ENCODE measurements around the gene RTN1. TPM values are rescaled to one million over a fixed set of nuclear protein-coding genes. Genes with fewer than 3 reads are reported as not detected.

RTN1 gene
- total RNA-seq, 2 donors from 2014 or later, result 8.6 to 11.2 TPM

GRCh38 chr14:59695198-59695597 lies 175.4 kb downstream of the RTN1 start:
- Histone ChIP-seq H3K9me3 (no peaks in the 10 kb centered on the region), H3K27ac (no peak overlapping the region), H3K36me3 (replicated peaks in 1 of 2; ENCODE audit: insufficient read depth in 1 of 2, low read depth in 2 of 2) (no peaks in the 10 kb centered on the region), H3K4me1 (no peaks in the 10 kb centered on the region), H3K4me3 (no peak overlapping the region), H3K27me3 (no peaks in the 10 kb centered on the region)
- intact Hi-C loops (cut with DNase I), result no loop called here
- no peak for TF ChIP-seq POLR2A (IDR thresholded peaks at IDR 0.05)
- no peak for TF ChIP-seq CTCF (IDR thresholded peaks at IDR 0.05)
- ATAC-seq (no peak), DNase-seq (peak in 3 of 4 donors; percentile 7 to 25 (median 15))
- WGBS, 2 donors, result 26 to 33% methylated on average over 5 of the region's 5 CpGs

GRCh38 chr14:59691266-59691665 lies 179.3 kb downstream of the RTN1 start:
- H3K4me3 ChIP-seq, result no peak overlapping the region
- H3K36me3 ChIP-seq (replicated peaks in 1 of 2; ENCODE audit: insufficient read depth in 1 of 2, low read depth in 2 of 2), result no peaks in the 10 kb centered on the region
- DNase-seq, result no peak
- no peaks in the 10 kb centered on the region for H3K4me1 ChIP-seq
- no peaks in the 10 kb centered on the region for H3K27me3 ChIP-seq
- intact Hi-C loops (cut with DNase I), result no loop called here
- WGBS, 2 donors, result 10 to 30% methylated on average over 2 of the region's 2 CpGs
- TF ChIP-seq CTCF (IDR thresholded peaks at IDR 0.05), result no peak
- no peak for TF ChIP-seq POLR2A (IDR thresholded peaks at IDR 0.05)
- H3K9me3 ChIP-seq, result no peaks in the 10 kb centered on the region
- no peak overlapping the region for H3K27ac ChIP-seq
- no peak for ATAC-seq

- Histone ChIP-seq H3K27me3 (no peaks in the 10 kb centered on the region), H3K9me3 (no peaks in the 10 kb centered on the region), H3K27ac (no peak overlapping the region), H3K4me1 (no peaks in the 10 kb centered on the region), H3K36me3 (replicated peaks in 1 of 2; ENCODE audit: insufficient read depth in 1 of 2, low read depth in 2 of 2) (no peaks in the 10 kb centered on the region), H3K4me3 (no peak overlapping the region)
- intact Hi-C loops (cut with DNase I), result no loop called here
- DNase-seq, result no peak
- TF ChIP-seq CTCF (IDR thresholded peaks at IDR 0.05) (no peak), POLR2A (IDR thresholded peaks at IDR 0.05) (no peak)
- no peak for ATAC-seq
- WGBS, 2 donors, result 0 to 38% methylated on average over 1 of the region's 1 CpG
Measured at GRCh38 chr14:59690426-59690825, 180.2 kb downstream of the RTN1 start.

- H3K4me3 ChIP-seq, result no peak overlapping the region
- no peaks in the 10 kb centered on the region for H3K4me1 ChIP-seq
- intact Hi-C loops (cut with DNase I), result no loop called here
- H3K9me3 ChIP-seq, result no peaks in the 10 kb centered on the region
- ATAC-seq, result no peak
- no peaks in the 10 kb centered on the region for H3K36me3 ChIP-seq (replicated peaks in 1 of 2; ENCODE audit: insufficient read depth in 1 of 2, low read depth in 2 of 2)
- H3K27ac ChIP-seq, result no peak overlapping the region
- WGBS, 2 donors, result 69 to 80% methylated on average over 8 of the region's 8 CpGs
- H3K27me3 ChIP-seq, result no peaks in the 10 kb centered on the region
- DNase-seq, result peak in 3 of 4 donors; percentile 22 to 31 (median 31)
- TF ChIP-seq CTCF (IDR thresholded peaks at IDR 0.05) (peak in 4 of 7 experiments; percentile 27 to 34 (median 28)), POLR2A (IDR thresholded peaks at IDR 0.05) (no peak)
Measured at GRCh38 chr14:59688224-59689170, 182.1 kb downstream of the RTN1 start.
